ENCODE data around the gene SMAD6. TPM values are rescaled to one million over a fixed set of nuclear protein-coding genes. Genes with fewer than 3 reads are reported as not detected.

SMAD6 gene
- total and polyA plus RNA-seq, 12 donors, result 6.6 to 43.4 (median 19.7) TPM

DNA sequence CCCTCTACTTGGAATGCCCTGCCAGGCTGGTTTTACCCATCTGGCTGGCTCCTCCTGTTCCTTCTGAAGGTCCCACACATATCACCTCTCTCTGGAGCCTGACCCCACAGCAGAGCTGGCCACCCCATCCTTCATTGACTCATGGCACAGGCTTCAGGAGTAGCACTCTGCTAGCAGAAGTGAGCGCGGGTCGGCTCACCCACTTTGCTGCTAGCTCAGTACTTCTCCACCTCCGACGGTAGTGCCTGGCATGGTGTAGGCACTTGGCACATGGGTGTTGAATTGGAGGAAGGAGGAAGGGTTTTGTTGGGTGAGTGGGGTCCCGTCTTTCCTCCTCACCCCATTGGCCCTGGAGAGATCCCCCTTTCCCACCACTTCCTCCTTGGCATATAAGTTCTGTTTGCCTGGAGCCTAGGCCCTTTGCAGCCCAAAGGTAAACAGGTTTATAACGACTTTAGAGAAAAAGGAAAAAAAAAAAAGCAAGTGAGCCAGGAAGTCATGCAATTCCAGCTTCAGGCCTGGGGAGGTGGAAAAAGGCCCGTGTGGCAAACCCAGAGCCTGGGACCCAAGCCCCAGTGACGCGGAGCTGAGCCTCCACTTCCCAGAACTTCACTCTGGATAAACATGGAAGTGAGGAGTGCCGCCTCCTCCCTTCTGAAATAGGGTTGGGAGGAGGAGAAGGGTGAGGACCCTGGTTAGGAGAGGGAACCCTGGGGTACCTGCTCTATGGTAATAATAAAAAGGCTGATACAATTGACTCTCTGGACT, 35.4 kb downstream of the SMAD6 start:
- TF ChIP-seq, protein P1, sequence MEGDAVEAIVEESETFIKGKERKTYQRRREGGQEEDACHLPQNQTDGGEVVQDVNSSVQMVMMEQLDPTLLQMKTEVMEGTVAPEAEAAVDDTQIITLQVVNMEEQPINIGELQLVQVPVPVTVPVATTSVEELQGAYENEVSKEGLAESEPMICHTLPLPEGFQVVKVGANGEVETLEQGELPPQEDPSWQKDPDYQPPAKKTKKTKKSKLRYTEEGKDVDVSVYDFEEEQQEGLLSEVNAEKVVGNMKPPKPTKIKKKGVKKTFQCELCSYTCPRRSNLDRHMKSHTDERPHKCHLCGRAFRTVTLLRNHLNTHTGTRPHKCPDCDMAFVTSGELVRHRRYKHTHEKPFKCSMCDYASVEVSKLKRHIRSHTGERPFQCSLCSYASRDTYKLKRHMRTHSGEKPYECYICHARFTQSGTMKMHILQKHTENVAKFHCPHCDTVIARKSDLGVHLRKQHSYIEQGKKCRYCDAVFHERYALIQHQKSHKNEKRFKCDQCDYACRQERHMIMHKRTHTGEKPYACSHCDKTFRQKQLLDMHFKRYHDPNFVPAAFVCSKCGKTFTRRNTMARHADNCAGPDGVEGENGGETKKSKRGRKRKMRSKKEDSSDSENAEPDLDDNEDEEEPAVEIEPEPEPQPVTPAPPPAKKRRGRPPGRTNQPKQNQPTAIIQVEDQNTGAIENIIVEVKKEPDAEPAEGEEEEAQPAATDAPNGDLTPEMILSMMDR (IDR thresholded peaks at IDR 0.05), result no peak
- intact Hi-C loops (cut with DNase I), result no loop called here
- Histone ChIP-seq H3K4me1 (peaks cover 15 to 94% (median 41%) of the 10 kb centered on the region in 9 donors), H3K4me3 (no peak overlapping the region), H3K36me3 (no peaks in the 10 kb centered on the region), H3K27me3 (no peaks in the 10 kb centered on the region), H3K27ac (no peak overlapping the region), H3K9me3 (no peaks in the 10 kb centered on the region)
- no peak for DNase-seq
- no peak for ATAC-seq
- 87 to 93% methylated on average over 11 of the region's 11 CpGs for WGBS, 2 donors

DNA sequence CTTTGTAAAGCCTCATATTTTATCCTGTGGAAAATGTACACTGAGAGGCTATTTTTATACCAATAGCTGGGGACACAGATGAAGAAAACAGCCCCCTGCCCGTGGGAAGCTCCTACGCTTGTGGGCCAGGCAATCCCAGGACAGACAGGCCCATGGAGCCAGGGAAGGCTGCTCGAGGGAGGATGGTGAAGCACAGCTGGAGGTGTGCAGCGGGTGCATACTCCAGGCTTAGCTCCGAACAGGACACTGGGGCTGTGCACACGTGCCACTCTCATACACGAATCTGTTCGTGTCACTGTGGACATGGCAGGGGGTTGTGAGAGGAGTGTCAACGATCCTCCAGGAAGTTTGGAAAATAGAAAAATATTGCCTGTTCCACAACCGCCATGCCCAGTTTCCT, 36.1 kb downstream of the SMAD6 start:
- no peak overlapping the region for H3K27ac ChIP-seq
- H3K4me1 ChIP-seq, result peaks cover 15 to 96% (median 44%) of the 10 kb centered on the region in 9 donors
- no peaks in the 10 kb centered on the region for H3K27me3 ChIP-seq
- ATAC-seq (no peak), DNase-seq (no peak)
- TF ChIP-seq, protein P1 (IDR thresholded peaks at IDR 0.05), result no peak
- 89% methylated on average over 10 of the region's 10 CpGs for WGBS, 2 donors
- no peaks in the 10 kb centered on the region for H3K9me3 ChIP-seq
- intact Hi-C loops (cut with DNase I), result no loop called here
- H3K4me3 ChIP-seq, result no peak overlapping the region
- no peaks in the 10 kb centered on the region for H3K36me3 ChIP-seq

DNA sequence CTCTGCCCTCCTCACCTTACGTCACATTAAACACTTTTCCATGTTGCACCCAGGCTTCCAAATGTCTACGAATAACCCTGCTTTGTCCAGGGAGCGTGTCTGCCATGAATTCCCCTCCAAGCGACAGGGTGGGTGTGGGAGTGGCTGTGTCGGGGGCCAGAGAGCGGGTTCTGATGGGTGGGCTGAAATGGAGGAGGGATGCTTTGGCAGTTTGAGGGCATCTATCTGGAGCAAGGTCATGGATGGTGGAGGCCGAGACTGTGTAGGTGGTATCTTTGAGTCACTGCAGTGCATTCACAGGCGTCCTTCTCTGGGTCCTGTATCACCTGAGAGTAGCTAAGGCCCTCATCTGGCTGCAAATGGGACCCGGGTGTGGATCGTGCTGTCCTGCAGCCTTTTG, 36.6 kb downstream of the SMAD6 start:
- no peak overlapping the region for H3K4me3 ChIP-seq
- ATAC-seq (no peak), DNase-seq (no peak)
- H3K27ac ChIP-seq, result no peak overlapping the region
- H3K4me1 ChIP-seq, result peaks cover 15 to 96% (median 44%) of the 10 kb centered on the region in 9 donors
- intact Hi-C loops (cut with DNase I), result no loop called here
- H3K9me3 ChIP-seq, result no peaks in the 10 kb centered on the region
- 94 to 95% methylated on average over 10 of the region's 10 CpGs for WGBS, 2 donors
- H3K36me3 ChIP-seq, result no peaks in the 10 kb centered on the region
- TF ChIP-seq, protein P1 (IDR thresholded peaks at IDR 0.05), result no peak
- H3K27me3 ChIP-seq, result no peaks in the 10 kb centered on the region

DNA sequence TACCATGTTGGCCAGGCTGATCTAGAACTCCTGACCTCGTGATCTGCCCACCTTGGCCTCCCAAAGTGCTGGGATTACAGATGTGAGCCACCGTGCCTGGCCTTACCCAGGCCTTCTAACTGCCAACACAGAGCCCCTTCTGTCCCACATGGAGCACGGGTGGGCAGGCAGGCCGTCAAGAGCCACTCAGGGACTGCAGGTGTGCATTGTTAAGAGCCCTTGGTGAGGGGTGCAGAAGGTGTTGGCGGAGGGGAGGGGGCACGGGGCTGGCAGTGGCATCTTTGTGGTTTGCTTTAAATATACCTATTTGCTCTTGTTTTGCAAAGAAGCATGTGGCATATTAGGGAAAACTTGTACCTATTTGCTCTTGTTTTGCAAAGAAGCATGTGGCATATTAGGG, 37.3 kb downstream of the SMAD6 start:
- Histone ChIP-seq H3K9me3 (no peaks in the 10 kb centered on the region), H3K27ac (no peak overlapping the region), H3K27me3 (no peaks in the 10 kb centered on the region), H3K4me3 (no peak overlapping the region), H3K36me3 (no peaks in the 10 kb centered on the region), H3K4me1 (peaks cover 11 to 96% (median 41%) of the 10 kb centered on the region in 9 donors)
- intact Hi-C loops (cut with DNase I), result no loop called here
- WGBS, 2 donors, result 85% methylated on average over 6 of the region's 6 CpGs
- TF ChIP-seq, protein P1 (IDR thresholded peaks at IDR 0.05), result no peak
- no peak for ATAC-seq
- DNase-seq, result no peak

Data from heart right ventricle (tissue), 16 donors.